OCI-M2 (cell line): ENCODE measurements around the gene MOK.

ENCODE experiments used
- DNase-seq: peaks from one replicate; lab custom pipeline; 2025; ENCODE audit not compliant: unreplicated experiment; lab: John Stamatoyannopoulos, UW

MOK gene

DNA sequence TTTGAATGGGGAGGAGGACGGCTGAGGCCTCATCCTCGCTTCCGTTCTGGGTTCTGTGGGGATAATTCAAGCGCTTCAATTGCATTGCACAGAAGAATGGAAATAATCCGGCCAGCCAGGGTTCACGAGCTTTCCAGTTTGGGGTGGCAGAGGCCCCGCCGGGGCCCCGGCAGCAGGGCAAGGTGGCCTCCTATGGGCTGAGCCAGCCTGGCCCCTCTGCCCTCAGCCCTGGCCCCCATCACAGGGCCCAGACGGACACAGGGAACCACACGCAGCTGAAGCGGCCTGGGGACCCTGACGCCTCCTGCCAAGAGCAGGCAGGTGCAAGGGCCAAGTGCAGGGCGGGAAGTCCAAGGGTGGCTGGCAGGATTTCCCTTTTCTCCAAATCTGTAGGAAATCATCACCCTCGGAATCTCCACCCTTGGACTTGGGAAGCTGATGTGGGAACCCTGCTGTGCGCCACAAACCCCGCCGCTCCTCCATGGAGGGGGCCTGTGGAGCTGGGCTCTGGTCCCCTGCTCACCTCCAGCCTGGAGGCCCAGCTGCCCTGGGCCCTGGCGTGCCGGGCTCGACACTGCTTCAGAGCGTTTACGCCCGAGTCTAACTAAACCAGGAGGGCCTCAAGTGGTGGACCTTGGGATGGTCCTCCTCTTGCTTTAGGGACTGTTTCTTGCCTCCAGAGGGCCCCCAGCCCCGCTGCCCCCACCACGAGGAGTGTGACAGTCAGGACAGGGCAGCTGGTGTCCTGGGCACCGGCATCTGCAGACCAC, 78.4 kb downstream of the MOK start:
- DNase-seq: no peak

DNA sequence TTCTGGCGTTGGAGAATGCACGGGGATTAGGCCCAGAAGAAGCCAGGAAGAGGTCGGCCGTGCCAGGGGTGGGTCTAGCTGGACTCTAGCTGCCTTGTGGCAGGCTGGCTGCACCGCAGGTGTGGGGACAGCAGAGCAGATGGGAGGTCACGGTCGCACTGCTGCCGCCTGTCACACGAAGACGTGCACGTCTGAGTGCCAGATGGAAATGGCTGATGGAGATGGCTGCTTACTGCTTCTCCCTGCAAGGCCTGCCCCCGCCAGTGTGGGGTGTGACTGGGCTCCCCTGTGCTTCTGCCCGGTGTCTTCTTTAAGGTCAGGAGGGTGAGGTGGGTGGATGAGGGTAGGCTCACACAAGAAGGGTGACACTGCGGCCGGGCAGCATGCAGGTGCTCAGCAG, 79.0 kb downstream of the MOK start:
- no peak for DNase-seq

DNA sequence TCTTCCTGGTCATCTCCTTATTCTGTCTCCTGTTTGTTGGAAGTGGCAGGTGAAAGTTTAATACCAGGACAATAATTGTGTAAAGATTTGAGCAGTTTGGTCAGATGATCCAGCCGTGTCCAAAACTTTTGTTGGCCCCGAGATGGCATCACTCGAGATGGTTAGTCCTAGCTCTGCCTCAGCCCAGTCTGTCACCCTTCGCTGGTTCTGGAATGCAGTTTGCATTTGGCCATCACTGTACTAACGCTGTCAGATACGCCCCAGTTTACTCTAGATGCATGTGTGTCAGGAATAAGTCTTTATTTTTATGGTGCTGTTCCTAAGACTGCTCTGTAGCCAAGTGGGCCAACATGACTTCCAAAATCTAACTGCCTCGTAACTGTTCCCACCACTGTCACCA, 79.6 kb downstream of the MOK start:
- DNase-seq: no peak

DNA sequence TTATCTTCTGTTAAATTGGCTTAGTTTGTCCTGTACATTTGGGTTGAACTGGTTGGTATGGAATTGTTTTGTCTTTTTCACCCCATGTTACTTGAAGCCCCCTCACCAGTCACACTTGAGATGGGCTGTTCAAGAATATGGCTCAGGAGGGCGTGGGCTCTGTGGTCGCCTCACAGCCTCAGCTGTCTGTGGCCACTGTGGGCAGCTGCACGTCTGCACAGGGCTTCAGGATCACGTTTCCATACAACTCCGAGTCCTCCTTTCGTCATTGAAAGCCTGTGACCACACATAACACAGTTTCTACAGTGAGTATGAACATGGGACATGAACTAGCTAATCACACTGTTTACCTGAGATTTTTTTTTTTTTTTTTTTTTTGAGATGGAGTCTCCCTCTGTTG, 81.3 kb downstream of the MOK start:
- DNase-seq: no peak

DNA sequence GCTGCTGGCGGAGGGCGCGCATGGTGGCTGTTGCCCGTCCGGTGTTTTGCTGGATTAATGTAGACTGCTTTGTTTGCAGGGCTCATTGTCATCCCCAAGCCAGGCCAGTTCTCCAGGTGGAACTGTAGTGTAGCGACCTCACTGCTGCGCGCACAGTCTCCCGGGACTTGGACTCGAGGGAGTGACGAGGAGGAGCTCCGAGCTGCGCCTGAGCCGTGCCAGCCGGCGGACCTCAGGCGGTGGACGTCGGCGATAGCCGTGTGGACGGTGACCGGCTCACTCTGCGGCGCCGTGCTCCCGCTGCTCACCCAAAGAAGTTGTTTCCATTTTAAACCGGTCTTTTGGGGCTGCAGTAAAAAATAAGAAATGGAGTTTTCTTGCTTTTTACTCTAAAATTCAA, 82.2 kb downstream of the MOK start:
- DNase-seq: no peak

DNA sequence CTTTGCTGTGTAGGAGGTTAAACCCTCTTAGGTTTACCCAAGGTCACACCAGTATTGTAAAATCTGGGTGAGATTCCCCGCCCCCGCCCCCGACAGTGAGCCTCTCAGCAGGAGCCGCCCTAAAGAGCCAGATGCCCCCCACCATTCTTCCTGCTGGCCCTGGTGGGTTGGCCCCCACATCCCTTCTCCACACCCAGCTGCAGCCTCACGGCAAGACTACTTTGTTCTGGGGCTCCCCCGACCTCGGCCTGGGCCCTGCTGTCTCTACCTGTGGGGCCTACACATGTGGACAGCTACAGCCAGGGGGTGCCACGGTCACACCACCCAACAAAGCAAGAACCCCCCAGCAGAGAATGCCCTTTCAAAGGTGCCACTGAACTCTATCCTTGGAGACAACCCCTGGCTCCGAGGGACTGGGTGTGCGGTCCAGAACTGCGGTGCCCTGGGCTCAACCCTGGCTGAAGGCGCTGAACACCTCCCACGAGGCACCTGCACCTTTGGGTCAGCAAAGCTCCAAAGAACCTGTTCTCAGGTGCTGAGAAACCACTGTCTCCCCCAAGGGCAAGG, 82.9 kb downstream of the MOK start:
- DNase-seq: no peak

DNA sequence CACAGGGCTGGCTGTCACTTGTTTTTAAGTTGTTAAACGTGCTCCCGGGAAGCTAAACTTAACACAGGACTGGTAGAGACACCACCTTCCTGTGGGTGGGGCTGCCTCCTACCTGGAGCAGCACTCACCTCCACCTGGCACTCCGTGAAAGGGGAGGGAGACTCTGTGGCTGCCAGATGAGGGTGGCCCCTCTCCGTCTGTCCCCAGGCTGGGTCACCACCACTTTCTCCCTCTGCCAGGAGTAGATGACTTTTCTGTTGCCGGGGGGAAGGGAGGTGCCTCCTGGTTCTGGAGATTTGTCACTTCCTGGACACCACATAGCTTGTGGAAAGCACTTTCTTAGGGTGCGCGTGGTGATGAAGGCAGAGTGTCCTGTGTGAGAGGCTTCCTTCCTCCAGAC, 83.9 kb downstream of the MOK start:
- DNase-seq: no peak

DNA sequence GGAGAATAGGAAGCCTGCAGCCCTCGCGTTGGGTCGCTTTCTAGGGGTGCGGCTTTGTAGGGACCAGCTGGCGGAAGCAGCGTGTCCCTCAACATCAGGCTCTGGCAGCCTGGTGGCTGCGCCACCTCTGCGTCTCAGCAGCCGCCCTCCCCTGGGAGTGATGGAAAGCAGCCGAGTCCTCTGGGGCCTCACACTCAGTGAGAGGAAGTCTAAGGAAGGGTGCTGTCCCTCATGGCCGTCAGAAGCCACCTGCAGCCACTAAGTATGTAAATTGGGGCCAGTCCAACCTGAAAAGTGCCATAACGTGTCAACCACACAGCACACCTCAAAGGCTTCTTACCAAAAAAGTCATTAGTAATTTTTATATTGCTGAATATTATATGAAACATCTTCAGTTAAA, 84.9 kb downstream of the MOK start:
- no peak for DNase-seq

DNA sequence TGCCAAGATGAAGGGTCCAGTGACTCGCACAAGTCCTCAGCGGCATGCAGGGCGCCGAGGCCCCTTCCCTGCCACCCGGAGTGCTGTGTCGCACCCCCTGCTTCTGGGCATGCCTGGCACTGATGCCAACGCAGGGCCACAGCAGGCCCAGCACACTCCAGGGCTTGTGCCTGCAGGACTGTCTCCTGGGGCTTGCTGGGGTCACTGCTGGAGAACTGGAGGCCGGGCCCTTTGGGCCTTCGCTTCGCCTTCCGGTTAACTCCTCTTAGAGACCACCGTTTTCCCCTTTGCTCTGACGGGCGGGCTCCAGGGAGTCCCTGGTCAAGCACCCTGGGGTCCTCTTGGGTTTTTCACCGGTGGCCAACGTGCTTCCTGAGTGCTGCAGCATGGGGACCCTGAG, 85.6 kb downstream of the MOK start:
- no peak for DNase-seq

DNA sequence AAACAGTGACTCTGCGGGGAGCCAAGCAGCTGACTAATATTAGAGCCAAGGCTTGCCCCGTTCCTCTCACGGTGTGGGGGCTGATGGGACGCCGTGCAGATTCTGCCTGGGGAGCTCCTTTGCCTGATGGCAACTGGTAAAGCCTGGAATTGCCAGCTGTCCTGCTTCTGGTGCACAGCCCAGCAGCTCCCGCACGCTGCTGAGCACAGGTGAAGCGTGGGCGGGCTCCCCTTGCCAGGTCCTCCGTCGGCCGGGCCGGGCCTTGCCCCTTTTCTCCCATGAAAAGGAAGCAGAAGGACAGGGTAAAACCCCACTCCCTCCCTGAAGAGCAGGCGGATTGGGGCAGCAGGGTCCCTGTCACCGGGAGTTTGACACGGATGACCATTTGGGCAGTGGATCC, 86.3 kb downstream of the MOK start:
- DNase-seq: no peak

DNA sequence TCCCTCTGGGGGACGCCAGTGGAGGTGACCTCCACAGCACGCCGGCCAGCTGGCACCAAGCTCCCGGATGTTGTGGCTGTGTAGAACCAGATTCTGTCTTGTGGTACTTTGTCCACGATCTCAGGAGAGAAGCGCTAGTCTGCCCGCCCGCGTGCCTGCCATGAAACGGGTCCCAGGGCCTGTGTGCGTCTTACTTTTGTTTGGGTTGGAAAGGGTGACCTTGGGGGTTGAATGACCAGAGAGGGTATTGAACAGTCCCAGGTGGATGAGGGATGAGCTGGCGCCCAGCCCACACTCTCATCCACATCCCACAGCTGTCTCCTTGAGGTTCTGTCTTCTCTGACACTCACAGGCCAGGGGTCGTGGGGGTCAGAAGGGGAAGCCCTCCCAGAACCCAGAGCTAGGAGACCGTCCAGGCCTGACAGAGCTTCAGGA, 87.0 kb downstream of the MOK start:
- DNase-seq: no peak

DNA sequence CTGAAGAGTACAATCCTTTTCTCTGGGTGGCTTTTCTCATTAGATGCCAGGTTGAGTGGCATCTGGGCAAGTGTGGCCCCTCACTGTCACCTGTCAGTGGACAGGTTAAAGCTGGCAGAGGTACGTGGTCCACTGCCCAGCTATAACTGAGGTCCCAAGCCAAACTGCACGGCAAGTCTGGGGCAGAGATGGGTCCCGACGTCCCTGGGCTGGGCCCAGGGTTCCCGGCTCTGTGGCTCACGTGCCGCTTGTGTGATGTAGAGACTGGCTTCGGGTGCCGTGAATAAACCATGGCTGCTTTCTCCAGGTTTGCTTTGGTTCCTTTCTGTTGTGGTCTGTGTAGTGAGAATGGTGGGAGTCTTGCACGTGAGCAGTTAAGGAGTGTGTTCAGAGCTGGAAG, 87.6 kb downstream of the MOK start:
- DNase-seq: no peak

DNA sequence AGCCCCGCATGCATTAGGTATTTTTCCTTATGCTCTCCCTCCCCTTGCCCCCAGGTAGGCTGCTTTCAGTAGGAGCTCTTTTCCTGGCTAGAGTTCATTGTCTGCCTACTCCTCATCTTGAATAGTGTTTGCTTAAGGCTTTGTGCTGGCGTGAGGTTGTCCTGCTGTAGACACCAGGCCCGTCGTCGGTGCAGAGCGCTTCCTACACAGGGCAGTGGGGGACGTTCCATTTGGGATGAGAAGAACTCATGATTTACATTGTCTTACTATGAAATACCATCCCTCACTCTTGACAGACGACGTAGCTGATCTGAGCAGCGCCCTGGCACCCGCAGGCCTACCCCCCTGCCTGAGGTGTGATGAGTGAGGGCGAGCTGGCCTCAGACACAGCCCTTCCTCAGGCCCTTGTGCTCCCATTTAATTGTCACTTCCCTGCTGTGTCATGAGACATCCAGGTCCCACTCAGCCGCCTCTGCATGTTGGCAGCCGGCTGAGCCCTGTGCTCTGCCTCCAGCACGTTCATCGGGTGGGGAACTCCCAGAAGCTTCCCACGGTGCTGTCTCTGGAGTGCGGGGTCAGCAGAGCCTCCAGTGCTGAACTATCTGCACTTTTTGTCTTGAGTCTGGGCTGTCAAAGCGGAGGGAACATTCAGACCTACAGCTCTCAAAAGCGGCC, 89.3 kb downstream of the MOK start:
- DNase-seq: no peak

DNA sequence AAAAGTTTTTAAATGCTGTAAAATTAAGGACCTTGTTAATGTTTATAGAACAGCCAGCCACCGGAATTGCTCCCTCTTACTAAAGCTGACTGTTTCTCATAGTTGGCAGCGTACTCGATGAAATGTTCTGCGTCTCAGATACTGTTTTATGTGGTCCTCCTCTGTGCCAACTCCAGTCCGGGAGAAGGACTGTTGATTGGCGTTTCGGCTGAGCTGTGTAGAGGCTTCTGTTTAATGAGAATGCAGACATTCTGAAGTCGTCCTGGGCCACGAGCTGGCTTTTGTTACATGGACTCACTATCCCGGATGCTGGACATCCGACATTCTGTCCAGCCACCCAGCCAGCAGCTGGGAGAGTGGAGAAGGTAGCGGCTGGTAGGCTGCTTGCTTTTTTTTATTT, 89.9 kb downstream of the MOK start:
- DNase-seq: no peak

DNA sequence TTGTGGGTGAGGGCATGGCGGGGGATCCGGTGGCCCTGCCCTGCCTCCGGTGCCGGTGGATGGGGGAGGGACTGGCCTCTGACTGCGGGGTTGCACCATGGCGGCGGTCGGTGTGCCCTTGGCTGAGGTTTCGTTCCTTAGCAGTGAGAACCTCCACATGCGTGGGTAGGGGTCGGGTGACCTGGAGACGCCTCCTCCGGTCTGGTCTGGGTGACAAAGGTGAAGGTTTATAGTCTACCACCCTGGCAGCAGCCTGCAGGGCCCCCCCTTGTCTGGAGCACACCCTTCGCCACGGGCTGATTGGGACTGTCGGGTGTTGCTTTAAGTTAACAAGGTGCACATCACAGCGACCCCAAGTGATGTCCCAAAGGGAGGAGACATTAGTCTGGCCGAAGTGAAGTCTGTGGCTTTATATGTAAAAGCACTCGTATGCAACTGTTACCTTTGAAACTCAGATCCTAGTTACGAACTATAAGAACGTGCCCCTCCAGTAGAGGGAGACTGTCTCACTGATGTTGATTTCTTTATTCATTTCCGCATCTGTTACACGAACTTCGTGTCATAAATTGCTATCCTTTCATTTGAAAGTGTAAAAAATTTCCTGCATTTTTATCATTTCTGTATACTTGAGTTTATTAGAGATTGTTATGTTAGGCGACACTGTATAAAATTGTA, 90.8 kb downstream of the MOK start:
- no peak for DNase-seq

DNA sequence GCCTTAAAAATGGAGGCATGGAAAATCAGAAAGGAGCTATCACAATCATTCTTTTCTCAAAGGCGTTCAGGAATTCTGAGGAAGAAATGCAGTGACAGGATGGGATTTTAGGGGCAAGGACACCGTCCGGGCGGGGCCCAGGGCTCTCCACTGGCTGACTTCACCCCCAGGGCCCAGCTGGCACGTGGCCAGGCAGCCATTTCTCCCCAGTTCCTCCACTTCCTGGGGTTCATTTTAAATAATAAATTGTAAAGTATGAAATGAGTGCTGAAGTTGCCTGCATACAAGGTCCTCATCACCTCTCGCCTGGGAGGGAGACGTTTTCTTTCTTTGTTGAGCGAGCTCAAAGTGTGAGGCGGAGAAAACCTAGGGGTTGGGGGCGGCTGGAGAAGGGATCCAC, 91.5 kb downstream of the MOK start:
- DNase-seq: no peak

DNA sequence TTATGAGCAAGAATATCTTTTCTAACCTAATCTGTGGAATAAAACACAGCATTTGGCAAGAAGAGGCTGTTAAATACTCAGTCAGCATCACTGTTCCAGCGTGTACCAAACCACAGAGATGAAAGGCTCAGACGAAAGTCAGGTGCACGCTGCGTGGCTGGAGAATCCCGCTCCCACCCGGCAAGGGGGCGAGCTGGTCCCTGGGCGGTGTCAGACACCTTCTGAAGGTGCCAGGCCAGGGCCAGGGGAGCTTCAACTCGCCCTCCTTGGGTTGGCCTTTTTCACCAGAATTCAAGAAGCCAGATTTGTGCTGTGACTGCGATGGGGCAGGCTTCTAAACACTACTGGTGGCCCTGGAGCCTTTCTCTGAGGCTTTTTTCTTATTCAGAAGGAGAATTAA, 92.1 kb downstream of the MOK start:
- no peak for DNase-seq

DNA sequence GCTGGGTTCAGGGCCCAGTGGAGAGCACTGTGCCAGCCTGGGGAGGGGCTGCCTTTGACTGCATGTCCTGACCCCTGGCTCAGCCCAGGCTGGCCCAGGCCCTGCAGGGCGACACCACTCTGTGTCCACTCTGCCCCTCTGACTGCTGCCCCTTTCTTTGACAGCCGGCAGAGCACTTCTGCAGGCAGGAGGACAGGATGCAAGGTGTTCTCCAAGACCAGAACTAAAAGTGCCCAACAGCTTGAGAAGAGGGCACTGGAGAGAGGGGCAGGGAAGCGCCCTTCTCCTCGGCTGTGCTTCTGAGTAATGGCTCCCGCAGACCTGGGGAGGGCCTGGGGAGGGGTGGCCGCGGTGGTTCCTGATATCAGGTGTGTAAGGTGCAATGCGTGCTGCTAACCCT, 92.6 kb downstream of the MOK start:
- no peak for DNase-seq

DNA sequence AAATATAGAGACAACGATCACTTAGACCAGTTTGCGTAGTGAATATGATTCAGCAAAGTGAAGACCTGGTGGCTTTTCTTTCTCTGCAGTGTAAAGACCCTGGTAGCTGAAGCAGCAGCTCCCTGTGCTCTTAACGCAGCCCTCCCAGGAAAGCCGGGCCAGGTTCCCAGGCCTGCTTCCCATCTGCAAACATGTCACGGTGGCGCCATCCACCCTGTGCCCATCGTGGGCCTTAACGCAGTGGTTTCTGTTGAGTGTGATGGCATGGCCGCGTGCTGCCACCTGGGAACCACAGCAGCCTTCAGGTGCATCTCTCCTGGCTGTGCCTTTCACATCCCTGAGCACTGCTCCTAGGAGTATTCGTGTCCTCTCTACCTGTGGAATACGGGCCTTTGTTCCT, 93.7 kb downstream of the MOK start:
- no peak for DNase-seq

DNA sequence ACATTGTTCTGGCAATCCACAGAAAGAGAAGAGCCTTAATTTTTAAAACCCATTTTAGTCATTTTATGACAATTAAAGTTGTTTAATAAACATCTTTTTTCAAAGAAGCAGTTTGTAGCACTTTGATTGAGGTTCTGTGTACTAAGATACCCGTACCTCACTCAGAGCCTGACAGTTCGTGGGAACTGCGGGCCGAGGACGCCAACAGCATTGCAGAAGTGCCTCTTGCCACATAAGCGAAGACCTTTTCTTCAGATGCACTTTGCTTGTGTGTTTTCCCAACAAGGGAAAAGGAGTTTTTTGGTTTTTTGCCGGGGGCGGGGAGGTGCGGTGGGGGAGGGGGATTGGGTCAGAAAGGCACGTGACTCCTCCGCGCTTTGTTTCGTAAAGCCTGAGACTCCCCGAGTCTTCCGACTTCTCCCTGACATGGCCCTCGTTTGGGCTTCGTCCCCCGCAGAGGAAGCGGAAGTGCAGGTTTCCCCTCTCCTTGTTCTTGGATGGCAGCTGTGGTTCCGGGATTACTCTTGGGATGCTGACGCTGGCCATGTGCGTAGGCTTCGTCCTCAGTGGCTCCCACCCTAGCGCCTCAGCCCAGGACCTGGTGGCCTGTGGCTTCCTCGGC, 94.4 kb downstream of the MOK start:
- no peak for DNase-seq

DNA sequence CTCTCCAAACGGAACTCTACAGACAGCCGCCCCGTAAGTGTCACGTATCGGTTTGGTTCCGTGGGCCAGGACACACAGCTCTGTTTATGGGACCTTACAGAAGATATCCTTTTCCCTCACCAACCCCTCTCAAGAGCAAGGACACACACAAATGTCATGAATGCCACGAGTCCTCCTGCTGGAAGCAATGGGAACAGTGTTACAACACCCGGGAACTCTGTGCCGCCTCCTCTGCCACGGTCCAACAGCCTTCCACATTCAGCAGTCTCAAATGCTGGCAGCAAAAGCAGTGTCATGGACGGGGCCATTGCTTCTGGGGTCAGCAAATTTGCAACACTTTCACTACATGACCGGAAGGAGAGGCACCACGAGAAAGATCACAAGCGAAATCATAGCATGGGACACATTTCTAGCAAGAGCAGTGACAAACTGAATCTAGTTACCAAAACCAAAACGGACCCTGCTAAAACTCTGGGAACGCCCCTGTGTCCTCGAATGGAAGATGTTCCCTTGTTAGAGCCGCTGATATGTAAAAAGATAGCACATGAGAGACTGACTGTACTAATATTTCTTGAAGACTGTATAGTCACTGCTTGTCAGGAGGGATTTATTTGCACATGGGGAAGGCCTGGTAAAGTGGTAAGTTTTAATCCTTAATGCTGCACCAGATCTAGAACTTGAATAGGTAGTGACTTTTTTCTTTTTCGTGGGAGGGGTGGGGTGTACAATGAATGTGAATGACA, 95.6 kb downstream of the MOK start:
- DNase-seq: no peak
